ENCODE data around the gene CPNE1. TPM values are rescaled to one million over a fixed set of nuclear protein-coding genes. Genes with fewer than 3 reads are reported as not detected.

CPNE1 gene
- total and polyA plus RNA-seq, 2 experiments from 2014 or later: 166 to 172 TPM

DNA sequence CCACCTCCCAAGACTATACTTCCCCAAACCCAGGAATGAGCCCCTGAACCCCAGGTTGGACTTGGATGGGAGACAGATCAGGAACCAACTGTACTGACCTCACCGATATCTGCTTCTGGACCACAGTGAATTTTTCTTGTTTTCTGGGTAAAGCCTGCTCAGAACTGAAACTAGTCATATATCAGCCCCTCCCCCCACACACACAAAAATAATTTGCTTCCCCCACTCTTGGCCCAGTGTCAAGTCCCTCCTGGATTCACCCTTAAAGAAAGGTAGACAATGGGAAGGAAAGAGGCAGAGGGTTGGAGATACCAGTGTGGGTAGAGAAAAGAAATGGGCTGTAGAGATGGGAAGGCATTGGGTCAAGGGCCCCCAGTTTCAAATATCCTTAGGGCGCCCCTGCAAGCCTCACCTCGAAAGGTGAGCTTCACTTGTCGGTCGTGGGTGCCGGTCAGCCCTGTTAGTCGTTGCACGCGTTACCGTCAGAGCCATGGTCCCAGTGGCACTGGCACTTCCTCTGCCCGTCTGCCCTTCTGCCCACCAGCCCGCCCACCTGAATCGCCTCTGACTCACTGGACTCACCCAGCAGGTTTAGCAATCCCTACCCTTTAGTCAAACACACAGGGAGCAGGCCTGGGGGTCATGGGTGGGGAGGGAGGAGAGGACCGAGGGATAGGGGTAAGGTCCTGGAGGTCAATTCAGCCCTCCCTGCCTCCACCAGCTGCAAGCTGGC is 57.5 kb downstream of the CPNE1 start:
- no peak overlapping the region for H3K9ac ChIP-seq
- no peak overlapping the region for H3K27ac ChIP-seq
- no peak overlapping the region for H2AFZ ChIP-seq
- 68% methylated on average over 13 to 14 of the region's 14 CpGs for WGBS, 2 experiments (ENCODE audit: low coverage in 1 of 2, low lambda C conversion rate in 2 of 2, missing lambda C conversion rate in 2 of 2)
- TF ChIP-seq EZH2phosphoT487 (IDR thresholded peaks at IDR 0.05; ENCODE audit: insufficient read depth, low read depth) (no peak), EZH2 (IDR thresholded peaks at IDR 0.05; ENCODE audit: insufficient read depth, poor library complexity, severe bottlenecking) (no peak)
- no peak overlapping the region for H3K4me2 ChIP-seq (ENCODE audit: unreplicated experiment)
- no peaks in the 10 kb centered on the region for H3K79me2 ChIP-seq (ENCODE audit: insufficient read depth)
- no peaks in the 10 kb centered on the region for H3K4me1 ChIP-seq (ENCODE audit: insufficient read depth)
- H3K4me3 ChIP-seq: no peak overlapping the region
- H3K27me3 ChIP-seq (replicated peaks; ENCODE audit: insufficient read depth): no peaks in the 10 kb centered on the region; the same call in 1 of the 2 replicates
- in situ Hi-C loops (cut with MboI): no loop called here
- no peaks in the 10 kb centered on the region for H3F3A ChIP-seq (ENCODE audit: insufficient read depth)
- H4K20me1 ChIP-seq (ENCODE audit: insufficient read depth): no peaks in the 10 kb centered on the region
- DNase-seq: peak; percentile 24
- H3K9me3 ChIP-seq (ENCODE audit: low read depth): no peaks in the 10 kb centered on the region
- no peaks in the 10 kb centered on the region for H3K36me3 ChIP-seq (ENCODE audit: low read depth)
- H3K9me2 ChIP-seq (ENCODE audit: insufficient read depth): no peaks in the 10 kb centered on the region

DNA sequence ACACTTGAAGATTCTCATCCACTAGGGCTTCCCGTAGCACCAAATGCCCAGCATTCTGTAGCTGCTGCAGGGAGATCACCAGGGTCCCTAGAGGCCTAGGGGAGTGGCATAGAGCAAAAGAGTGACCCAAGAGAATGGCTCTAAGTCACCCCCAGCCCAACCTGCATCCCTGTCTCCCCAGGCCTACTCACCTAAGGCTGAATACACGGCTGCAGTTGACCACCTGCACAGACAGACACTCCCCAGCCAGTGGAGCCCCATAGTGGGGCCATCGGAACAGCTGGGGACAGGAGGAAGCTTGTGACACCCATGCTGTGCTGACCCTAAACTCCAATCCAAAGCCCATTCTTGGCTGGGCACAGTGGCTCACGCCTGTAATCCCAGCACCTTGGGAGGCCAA is 58.6 kb downstream of the CPNE1 start:
- no peak overlapping the region for H3K27ac ChIP-seq
- H3F3A ChIP-seq (ENCODE audit: insufficient read depth): no peaks in the 10 kb centered on the region
- H3K36me3 ChIP-seq (ENCODE audit: low read depth): no peaks in the 10 kb centered on the region
- H3K27me3 ChIP-seq (replicated peaks; ENCODE audit: insufficient read depth): peaks cover 1% of the 10 kb centered on the region
- no peak for TF ChIP-seq EZH2phosphoT487 (IDR thresholded peaks at IDR 0.05; ENCODE audit: insufficient read depth, low read depth)
- no peak for TF ChIP-seq EZH2 (IDR thresholded peaks at IDR 0.05; ENCODE audit: insufficient read depth, poor library complexity, severe bottlenecking)
- no peak for DNase-seq
- no peaks in the 10 kb centered on the region for H3K9me2 ChIP-seq (ENCODE audit: insufficient read depth)
- H3K4me1 ChIP-seq (ENCODE audit: insufficient read depth): peaks cover 2% of the 10 kb centered on the region; the same call in 1 of the 2 replicates
- H3K79me2 ChIP-seq (ENCODE audit: insufficient read depth): no peaks in the 10 kb centered on the region
- H3K4me2 ChIP-seq (ENCODE audit: unreplicated experiment): no peak overlapping the region
- no peaks in the 10 kb centered on the region for H3K9me3 ChIP-seq (ENCODE audit: low read depth)
- no peak overlapping the region for H3K9ac ChIP-seq
- H4K20me1 ChIP-seq (ENCODE audit: insufficient read depth): no peaks in the 10 kb centered on the region
- H3K4me3 ChIP-seq: no peak overlapping the region
- 77 to 87% methylated on average over 4 of the region's 4 CpGs for WGBS, 2 experiments (ENCODE audit: low coverage in 1 of 2, low lambda C conversion rate in 2 of 2, missing lambda C conversion rate in 2 of 2)
- no peak overlapping the region for H2AFZ ChIP-seq
- in situ Hi-C loops (cut with MboI): no loop called here

DNA sequence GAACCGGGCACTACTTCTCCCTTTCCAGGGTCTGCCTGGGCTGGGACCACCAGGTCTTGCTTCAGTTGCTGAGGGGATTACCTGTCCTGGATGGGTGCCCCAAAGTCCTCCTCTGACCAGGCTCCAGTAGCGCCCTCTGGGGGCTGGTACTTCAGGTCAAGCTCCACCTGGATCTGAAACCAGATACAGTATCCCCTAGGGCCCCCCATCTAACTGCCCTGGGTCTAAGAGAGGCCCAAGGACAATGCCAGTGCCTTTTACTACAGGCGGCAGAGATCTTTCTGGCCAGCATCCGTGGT is 60.3 kb downstream of the CPNE1 start:
- in situ Hi-C loops (cut with MboI): no loop called here
- H3K79me2 ChIP-seq (ENCODE audit: insufficient read depth): no peaks in the 10 kb centered on the region
- H3K9me3 ChIP-seq (ENCODE audit: low read depth): no peaks in the 10 kb centered on the region
- H3K9me2 ChIP-seq (ENCODE audit: insufficient read depth): no peaks in the 10 kb centered on the region
- no peak for TF ChIP-seq EZH2 (IDR thresholded peaks at IDR 0.05; ENCODE audit: insufficient read depth, poor library complexity, severe bottlenecking)
- TF ChIP-seq EZH2phosphoT487 (IDR thresholded peaks at IDR 0.05; ENCODE audit: insufficient read depth, low read depth): no peak
- no peaks in the 10 kb centered on the region for H3K36me3 ChIP-seq (ENCODE audit: low read depth)
- H4K20me1 ChIP-seq (ENCODE audit: insufficient read depth): no peaks in the 10 kb centered on the region
- no peaks in the 10 kb centered on the region for H3F3A ChIP-seq (ENCODE audit: insufficient read depth)
- H3K9ac ChIP-seq: no peak overlapping the region
- H3K4me1 ChIP-seq (ENCODE audit: insufficient read depth): peaks cover 5% of the 10 kb centered on the region; the same call in 1 of the 2 replicates
- WGBS, 2 experiments (ENCODE audit: low coverage in 1 of 2, low lambda C conversion rate in 2 of 2, missing lambda C conversion rate in 2 of 2): 36 to 41% methylated on average over 4 of the region's 4 CpGs
- DNase-seq: peak; percentile 20
- no peak overlapping the region for H3K4me3 ChIP-seq
- no peak overlapping the region for H2AFZ ChIP-seq
- H3K27me3 ChIP-seq (replicated peaks; ENCODE audit: insufficient read depth): peaks cover 6% of the 10 kb centered on the region
- no peak overlapping the region for H3K4me2 ChIP-seq (ENCODE audit: unreplicated experiment)
- no peak overlapping the region for H3K27ac ChIP-seq

DNA sequence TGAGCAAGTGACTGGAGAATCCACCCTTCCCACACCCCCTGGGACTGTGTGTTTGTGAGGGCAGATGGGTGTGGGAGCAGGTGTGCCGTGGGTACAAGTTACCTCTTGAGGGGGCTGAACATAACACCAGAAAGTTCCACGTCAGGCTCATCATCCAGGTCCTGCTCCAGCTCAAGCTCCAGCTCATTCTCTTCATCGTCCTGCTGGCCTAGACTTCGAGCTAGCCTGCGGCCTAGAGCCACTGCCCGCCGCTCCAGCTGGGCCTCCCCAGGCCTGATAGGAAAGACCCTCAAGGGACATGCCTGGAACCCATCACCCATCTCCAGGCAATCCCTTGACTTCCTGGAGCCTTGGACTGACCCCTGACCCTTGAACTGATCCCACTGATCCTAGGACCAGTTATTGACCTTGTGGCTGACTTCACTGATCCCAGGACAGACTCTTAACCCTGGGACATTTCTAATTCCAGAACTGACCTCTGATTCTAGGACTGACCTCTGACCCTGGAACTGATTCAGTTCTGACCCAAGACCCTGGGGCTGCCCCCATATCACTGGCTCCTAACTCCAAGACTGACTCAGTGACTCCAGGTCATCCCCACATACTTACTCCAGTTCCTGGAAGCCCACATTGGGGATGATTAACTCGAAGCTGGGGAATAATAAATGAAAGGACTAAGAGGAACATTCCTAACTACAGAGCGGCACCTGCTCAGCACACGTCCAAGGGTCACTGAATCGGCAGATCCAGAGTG is 60.8 kb downstream of the CPNE1 start:
- Histone ChIP-seq H3K9ac (no peak overlapping the region), H2AFZ (no peak overlapping the region), H4K20me1 (ENCODE audit: insufficient read depth) (no peaks in the 10 kb centered on the region), H3K9me3 (ENCODE audit: low read depth) (no peaks in the 10 kb centered on the region), H3K4me3 (no peak overlapping the region), H3K27ac (no peak overlapping the region), H3K36me3 (ENCODE audit: low read depth) (no peaks in the 10 kb centered on the region), H3K9me2 (ENCODE audit: insufficient read depth) (no peaks in the 10 kb centered on the region), H3K27me3 (replicated peaks; ENCODE audit: insufficient read depth) (peaks cover 6% of the 10 kb centered on the region), H3F3A (ENCODE audit: insufficient read depth) (no peaks in the 10 kb centered on the region), H3K79me2 (ENCODE audit: insufficient read depth) (no peaks in the 10 kb centered on the region), H3K4me1 (ENCODE audit: insufficient read depth) (peaks cover 5% of the 10 kb centered on the region; the same call in 1 of the 2 replicates), H3K4me2 (ENCODE audit: unreplicated experiment) (no peak overlapping the region)
- in situ Hi-C loops (cut with MboI): no loop called here
- no peak for TF ChIP-seq EZH2 (IDR thresholded peaks at IDR 0.05; ENCODE audit: insufficient read depth, poor library complexity, severe bottlenecking)
- no peak for TF ChIP-seq EZH2phosphoT487 (IDR thresholded peaks at IDR 0.05; ENCODE audit: insufficient read depth, low read depth)
- peak; percentile 17 for DNase-seq
- WGBS, 2 experiments (ENCODE audit: low coverage in 1 of 2, low lambda C conversion rate in 2 of 2, missing lambda C conversion rate in 2 of 2): 85 to 87% methylated on average over 11 of the region's 11 CpGs
